KOPT-K1 (cell line): ENCODE results near the gene NRP1.
"Not testable (repeated sequence)": the region's sequence is repeated elsewhere in the genome, so short reads cannot be mapped to it uniquely, and the experiment has no call there.

ENCODE experiments used
- H3K27ac ChIP-seq: fragments of 200-600 bp; sonication (generic); 2 replicates; pipeline ENCODE4 v1.5.1; 2016; ENCODE audit warnings: antibody characterized with exemption, mild to moderate bottlenecking, low read depth, low read length; ENCODE audit not compliant: poor library complexity, severe bottlenecking
- H3K36me3 ChIP-seq: fragments of 200-600 bp; sonication (generic); 2 replicates; pipeline ENCODE4 v1.5.1; 2017; ENCODE audit warnings: antibody characterized with exemption, mild to moderate bottlenecking, low read length, moderate library complexity; ENCODE audit not compliant: insufficient read depth
- H3K9me3 ChIP-seq: fragments of 200-600 bp; sonication (generic); 2 replicates; pipeline ENCODE4 v1.5.1; 2017; ENCODE audit warnings: antibody characterized with exemption, low read length, mild to moderate bottlenecking; ENCODE audit not compliant: insufficient read depth, poor library complexity, severe bottlenecking

Gene NRP1

DNA sequence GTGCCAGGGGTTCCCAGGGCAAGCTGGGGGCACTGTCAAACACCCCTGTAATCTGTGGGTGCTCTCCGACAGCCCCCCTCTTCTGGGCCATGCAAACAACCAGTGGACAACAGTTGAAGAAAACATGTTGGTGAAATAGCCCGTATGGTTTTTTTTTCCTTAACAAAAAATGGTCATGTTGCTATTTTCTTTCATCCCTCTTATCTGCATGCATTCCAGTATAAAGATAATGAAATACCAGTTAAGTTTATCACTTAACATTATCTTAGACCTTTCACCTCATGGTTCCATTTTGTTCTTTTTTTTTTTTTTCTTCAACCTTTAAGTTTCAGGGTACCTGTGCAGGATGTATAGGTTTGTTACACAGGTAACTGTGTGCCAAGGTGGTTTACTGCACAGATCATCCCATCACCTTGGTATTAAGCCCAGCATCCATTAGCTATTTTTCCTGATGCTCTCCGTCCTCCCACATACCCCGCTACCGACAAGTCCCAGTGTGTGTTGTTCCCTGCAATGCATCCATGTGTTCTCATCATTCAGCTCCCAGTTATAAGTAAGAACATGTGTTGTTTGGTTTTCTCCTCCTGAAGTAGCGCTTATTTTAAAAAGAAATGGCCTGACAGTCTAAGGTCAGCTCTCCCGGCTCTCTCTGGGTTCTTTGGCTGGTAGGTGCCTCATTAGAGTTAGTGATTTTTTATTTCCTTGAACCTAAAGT, 110.1 kb downstream of the NRP1 start:
- no peaks in the 10 kb centered on the region for H3K9me3 ChIP-seq
- H3K36me3 ChIP-seq: no peaks in the 10 kb centered on the region
- no peak overlapping the region for H3K27ac ChIP-seq

DNA sequence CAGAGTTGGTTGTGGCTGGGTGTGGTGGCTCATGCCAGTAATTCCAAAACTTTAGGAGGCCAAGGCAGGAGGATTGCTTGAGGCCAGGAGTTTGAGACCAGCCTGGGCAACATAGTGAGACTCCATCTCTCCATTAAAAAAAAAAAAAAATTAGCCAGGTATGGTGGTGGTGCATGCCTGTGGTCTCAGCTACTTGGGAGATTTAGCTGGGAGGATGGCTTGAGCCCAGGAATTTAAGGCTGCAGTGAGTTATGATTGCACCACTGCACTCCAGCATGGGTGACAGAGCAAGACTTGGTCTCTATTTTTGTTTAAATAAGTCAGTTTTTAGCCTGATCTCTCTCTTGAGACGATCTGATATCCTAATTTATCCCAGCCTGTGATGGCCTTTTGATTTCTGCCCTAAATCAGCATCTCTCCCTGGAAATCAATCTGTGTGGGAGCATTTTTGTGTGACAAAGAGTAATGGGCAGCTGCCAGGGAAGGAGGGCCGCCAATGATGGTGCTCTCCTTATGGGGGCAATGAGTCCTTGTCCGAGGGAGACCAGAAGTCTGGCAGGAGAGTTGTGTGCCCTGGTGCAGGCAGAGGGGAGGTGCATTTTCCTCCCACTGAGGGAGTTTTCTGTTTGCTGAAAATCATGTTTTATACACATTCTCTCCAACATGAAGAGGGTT, 111.0 kb downstream of the NRP1 start:
- Histone ChIP-seq H3K27ac (no peak overlapping the region), H3K9me3 (no peaks in the 10 kb centered on the region), H3K36me3 (no peaks in the 10 kb centered on the region)

- H3K27ac ChIP-seq, H3K9me3 ChIP-seq, H3K36me3 ChIP-seq: not testable (repeated sequence)
These were observed 112.2 kb downstream of the NRP1 start for GRCh38 chr10:33222304-33222703.

DNA sequence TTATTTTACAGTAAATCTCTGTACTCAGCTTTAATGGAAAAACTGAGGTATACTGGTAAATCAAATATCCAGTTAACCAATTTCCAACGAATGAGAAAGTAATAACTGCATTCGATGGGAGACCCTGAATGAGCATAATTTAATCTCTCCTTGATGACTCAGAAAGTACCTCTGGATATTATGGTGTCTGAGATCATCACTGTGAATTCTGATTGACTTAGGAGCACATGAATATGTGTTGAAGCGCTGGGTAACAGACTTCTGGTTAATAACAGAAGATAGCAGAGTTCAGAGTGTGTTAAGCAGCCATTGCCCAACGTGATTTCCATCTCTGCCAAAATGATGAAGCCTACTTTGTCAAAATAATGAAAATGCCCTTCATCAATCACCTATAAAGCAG, 116.6 kb downstream of the NRP1 start:
- no peaks in the 10 kb centered on the region for H3K36me3 ChIP-seq
- no peaks in the 10 kb centered on the region for H3K9me3 ChIP-seq
- no peak overlapping the region for H3K27ac ChIP-seq

DNA sequence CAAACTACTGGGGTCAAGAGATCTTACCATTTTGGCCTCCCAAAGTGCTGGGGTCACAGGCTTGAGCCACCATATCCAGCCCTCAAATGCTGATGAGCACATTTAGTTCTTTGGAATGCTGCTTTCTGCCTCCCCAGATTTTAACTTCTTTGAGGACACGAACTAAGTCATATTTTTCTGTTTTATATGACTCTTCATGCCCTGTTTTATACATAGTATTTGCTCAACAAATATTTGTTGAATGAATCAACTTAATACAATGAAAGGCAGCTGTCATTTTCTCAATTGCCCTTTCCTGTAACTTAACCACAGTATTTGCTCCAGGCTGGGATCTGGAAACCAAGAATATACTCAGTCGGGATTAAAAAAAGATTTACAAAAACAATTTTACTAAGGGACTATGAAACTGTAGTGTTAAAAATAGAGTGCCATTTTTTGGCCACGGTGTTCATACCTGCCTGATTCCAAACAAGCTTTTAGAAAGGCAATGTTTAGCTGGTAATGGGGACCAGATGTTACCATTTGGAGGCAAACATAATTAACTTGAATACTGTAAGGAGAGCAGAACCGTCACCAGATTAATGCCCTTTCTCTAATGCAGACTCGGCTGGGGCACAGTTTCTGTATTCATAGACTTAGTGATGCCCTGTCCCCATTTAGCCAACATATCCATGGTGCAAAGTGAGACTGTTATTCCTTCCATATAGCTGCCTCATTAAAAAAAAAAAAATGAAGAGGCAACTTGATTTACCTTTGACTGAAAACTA, 117.6 kb downstream of the NRP1 start:
- H3K27ac ChIP-seq: no peak overlapping the region
- H3K36me3 ChIP-seq: no peaks in the 10 kb centered on the region
- H3K9me3 ChIP-seq: no peaks in the 10 kb centered on the region

DNA sequence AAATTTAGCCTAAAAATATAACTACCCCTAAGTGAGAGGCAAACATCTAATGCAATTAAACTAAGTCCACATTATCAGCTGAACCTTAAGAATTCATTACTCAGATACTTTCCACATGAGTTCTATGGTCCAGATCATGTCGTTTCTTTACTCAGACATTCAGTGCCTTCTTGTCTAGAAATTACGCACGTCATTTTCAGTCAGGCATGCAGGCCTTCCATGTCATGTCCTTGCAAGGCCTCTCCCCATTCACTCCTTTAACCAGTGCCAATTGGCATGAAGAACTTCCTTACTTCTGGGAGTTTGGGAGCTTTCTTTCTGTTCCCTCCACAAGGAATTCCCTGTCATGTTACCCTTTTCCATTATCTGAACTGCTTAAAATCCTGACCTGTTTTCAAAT, 118.8 kb downstream of the NRP1 start:
- Histone ChIP-seq H3K9me3 (no peaks in the 10 kb centered on the region), H3K27ac (no peak overlapping the region), H3K36me3 (no peaks in the 10 kb centered on the region)

DNA sequence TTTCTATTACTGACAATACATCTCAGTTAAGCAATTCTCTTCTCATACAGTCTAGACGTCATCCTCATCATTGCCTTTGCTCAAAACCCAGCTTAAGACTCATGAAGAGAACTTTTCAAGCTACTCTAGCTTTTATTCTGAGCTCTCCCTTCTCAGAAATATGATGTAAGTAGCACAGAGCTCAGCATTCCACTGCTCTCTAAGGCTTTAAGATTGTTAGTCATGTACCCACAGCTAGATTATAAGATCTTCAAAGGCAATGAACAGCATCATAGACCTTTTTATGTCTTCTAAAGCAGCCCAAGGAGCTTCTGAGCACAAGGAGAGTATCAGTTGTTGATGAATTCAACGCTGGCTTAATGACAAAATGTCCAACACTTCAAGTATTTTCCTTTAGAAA, 119.3 kb downstream of the NRP1 start:
- no peak overlapping the region for H3K27ac ChIP-seq
- no peaks in the 10 kb centered on the region for H3K36me3 ChIP-seq
- H3K9me3 ChIP-seq: no peaks in the 10 kb centered on the region

GRCh38 chr10:33214174-33214573, 120.3 kb downstream of the NRP1 start:
- no peaks in the 10 kb centered on the region for H3K9me3 ChIP-seq
- H3K36me3 ChIP-seq: no peaks in the 10 kb centered on the region

DNA sequence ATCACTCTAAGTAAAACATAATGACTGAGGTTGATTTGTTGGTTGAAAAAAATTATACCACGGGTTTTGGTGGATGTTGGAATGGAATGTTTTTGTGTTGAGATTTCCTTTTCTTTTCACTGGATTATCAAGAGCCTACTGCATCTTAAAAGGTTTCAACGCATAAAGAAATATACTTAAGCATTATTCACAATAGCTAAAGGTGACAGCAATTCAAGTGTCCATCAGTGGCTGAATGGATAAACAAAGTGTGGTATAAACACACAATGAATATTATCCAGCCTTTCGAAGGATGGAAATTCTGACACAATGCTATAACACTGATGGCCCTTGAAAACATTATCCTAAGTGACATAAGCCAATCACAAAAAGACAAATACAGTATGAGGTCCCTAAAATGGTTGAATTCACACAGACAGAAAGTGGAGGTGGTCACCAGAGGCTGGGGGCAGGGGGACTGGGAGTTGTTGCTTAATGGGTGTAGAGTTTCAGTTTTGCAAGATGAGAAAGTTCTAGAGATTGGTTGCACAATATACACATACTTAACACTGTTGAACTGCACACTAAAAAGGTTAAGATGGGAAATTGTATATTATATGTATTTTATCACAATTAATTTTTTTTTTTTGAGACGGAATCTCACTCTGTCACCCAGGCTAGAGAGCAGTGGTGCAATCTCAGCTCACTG, 122.3 kb downstream of the NRP1 start:
- Histone ChIP-seq H3K9me3 (no peaks in the 10 kb centered on the region), H3K27ac (no peak overlapping the region), H3K36me3 (no peaks in the 10 kb centered on the region)

More at GRCh38 chr10:33214174-33214573, 120.3 kb downstream of the NRP1 start:
- H3K27ac ChIP-seq: no peak overlapping the region

DNA sequence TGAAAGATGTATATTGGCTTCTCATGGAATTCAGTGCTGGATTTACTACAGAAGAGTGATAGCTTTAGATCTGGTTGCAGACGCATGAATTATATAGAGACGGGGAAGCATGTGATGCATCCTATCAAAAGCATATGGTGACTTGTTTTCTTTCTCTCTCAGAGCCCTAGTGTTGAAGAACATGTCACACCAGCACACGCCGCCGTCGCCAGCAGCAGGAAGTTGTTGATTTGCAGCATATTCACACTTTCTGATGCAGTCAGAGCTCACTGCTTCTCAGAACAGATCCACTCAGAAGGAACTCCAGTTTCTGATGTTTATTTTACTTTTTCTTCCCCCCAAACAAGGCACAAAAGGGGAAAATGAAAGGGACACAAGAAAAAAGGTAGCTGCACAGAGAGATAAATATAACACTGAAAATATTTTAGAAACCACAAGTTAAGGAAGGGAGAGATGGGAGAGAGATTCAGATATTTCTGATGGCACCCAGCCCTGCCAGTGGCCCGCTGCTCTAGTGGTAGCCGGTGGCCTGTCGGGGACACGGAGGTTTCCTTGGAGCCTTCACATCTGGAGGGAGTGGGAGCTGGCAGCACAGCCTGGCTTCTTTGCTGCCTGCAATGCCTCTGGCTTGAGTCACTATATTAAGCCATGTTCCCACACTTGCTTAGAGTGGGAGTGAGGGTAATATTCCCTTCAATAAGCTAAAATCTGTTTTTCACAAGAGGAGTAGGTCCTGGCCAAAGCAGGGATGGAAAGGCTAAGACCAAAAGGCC, 123.2 kb downstream of the NRP1 start:
- Histone ChIP-seq H3K9me3 (no peaks in the 10 kb centered on the region), H3K27ac (no peak overlapping the region), H3K36me3 (no peaks in the 10 kb centered on the region)

GRCh38 chr10:33209802-33210201, 124.7 kb downstream of the NRP1 start:
- no peaks in the 10 kb centered on the region for H3K36me3 ChIP-seq
- H3K27ac ChIP-seq: no peak overlapping the region
- H3K9me3 ChIP-seq: no peaks in the 10 kb centered on the region

- no peaks in the 10 kb centered on the region for H3K9me3 ChIP-seq
- H3K36me3 ChIP-seq: no peaks in the 10 kb centered on the region
- no peak overlapping the region for H3K27ac ChIP-seq
These were observed 126.3 kb downstream of the NRP1 start for GRCh38 chr10:33208166-33208565.

DNA sequence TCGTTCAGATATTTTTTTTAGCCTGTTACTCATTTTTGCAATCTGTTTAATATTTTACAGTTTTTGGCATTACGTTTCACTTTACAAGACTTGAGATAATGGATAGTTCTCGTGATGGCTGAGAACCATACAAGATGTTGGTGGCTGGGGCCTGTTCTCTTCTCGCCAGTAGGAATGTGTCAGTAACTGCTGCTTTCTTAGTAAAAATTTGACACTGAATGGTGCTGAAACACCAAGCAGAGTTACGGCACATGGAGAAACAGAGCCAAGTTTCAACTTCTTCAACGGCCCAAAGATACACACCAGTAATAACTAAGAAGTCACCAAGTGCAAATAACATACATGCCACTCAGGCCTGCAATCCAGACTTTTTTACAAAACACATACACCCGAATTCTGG, 130.4 kb downstream of the NRP1 start:
- Histone ChIP-seq H3K36me3 (no peaks in the 10 kb centered on the region), H3K27ac (no peak overlapping the region), H3K9me3 (no peaks in the 10 kb centered on the region)

DNA sequence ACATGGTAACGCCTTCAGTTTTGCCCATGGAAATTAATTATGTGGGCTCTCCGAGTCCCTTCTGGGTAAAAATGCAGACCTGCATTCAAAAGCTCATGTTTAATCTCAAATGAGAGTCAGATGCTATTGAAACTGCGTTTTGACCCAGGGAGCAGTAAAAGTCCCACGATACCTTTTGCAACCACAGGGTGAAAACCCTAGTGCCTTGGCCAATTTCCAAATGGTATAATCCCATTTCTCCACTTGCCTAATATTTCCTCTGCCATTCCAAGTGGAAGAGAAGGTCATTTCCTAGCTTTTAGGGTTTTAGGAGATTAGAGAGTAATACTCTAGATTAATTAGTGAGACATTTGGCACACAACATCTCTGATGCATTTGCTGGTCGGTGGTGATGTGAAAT, 132.5 kb downstream of the NRP1 start:
- H3K27ac ChIP-seq: no peak overlapping the region
- no peaks in the 10 kb centered on the region for H3K36me3 ChIP-seq

More for the DNA sequence above, 132.5 kb downstream of the NRP1 start:
- no peaks in the 10 kb centered on the region for H3K9me3 ChIP-seq
